Prostate gland (tissue), 2 donors: Measurements from ENCODE around the gene ZNF423. TPM values are rescaled to one million over a fixed set of nuclear protein-coding genes. Genes with fewer than 3 reads are reported as not detected.

ENCODE experiments used
- DNase-seq: peaks from one replicate; pipeline ENCODE4 v3.0.0-alpha.2; 2019; ENCODE audit warnings: low spot score
- H3K27ac ChIP-seq, 2 donors: fragments of 200-600 bp; sonication (generic); 2 replicates each; pipeline ENCODE4 v1.5.1; 2017 to 2019
- H3K27me3 ChIP-seq: fragments of 200-600 bp; sonication (generic); replicated peaks from 2 replicates; pipeline ENCODE4 v1.5.1; 2019; ENCODE audit not compliant: insufficient read depth
- H3K36me3 ChIP-seq, 2 donors: fragments of 200-600 bp; sonication (generic); 1 replicate in 1 of 2; 2 replicates in 1 of 2; pipeline versions ENCODE4 v1.5.1 to v1.8.1; 2017 to 2019
- H3K4me1 ChIP-seq: fragments of 200-600 bp; sonication (generic); replicated peaks from 2 replicates; pipeline ENCODE4 v1.5.1; 2019
- H3K4me3 ChIP-seq, 2 donors: fragments of 200-600 bp; sonication (generic); 2 replicates each; pipeline ENCODE4 v1.5.1; 2017 to 2019
- H3K9me3 ChIP-seq: fragments of 200-600 bp; sonication (generic); 2 replicates; pipeline ENCODE4 v1.5.1; 2017
- CTCF ChIP-seq, 4 experiments: fragments of 200-600 bp in 2 of 4; fragments of 450-650 bp in 2 of 4; sonication (generic) in 2 of 4; IDR thresholded peaks; 1 replicate in 3 of 4; 2 replicates in 1 of 4; pipeline ENCODE4 v1.5.1; 2016 to 2019; ENCODE audit warnings: antibody characterized with exemption in 4 of 4, mild to moderate bottlenecking in 2 of 4, moderate library complexity in 2 of 4
- POLR2A ChIP-seq: fragments of 450-650 bp; IDR thresholded peaks from one replicate; pipeline ENCODE4 v1.6.1; 2016; ENCODE audit warnings: antibody characterized with exemption, mild to moderate bottlenecking
- POLR2AphosphoS5 ChIP-seq: sonication (generic); formaldehyde crosslinking; IDR thresholded peaks from one replicate; pipeline ENCODE4 v1.6.1; 2017; ENCODE audit warnings: antibody characterized with exemption
- WGBS: methylation state at CpG from one replicate; pipeline ENCODE4 v1.1.5; 2018; 5-methylcytosine and 5-hydroxymethylcytosine counted together
- intact Hi-C: fragments of 100-400 bp; cut with DNase I; formaldehyde crosslinking; loops from one replicate; pipeline ENCODE4 v1.14.2; 2022
- total RNA-seq, 2 donors: library from RNA; depleted of rRNA; stranded (reverse); fragments of >200 nt; gene quantifications; one replicate each; pipeline ENCODE4 v1.1.0, GENCODE V29; 2016

Gene ZNF423
- total RNA-seq, 2 donors from 2014 or later, result 6.1 to 22.7 TPM

- H3K9me3 ChIP-seq, result no peaks in the 10 kb centered on the region
- H3K36me3 ChIP-seq, result no peaks in the 10 kb centered on the region
- H3K4me3 ChIP-seq, result no peak overlapping the region
- TF ChIP-seq CTCF (IDR thresholded peaks at IDR 0.05), result no peak
- no peak for TF ChIP-seq POLR2AphosphoS5
- TF ChIP-seq POLR2A, result no peak
- DNase-seq, result no peak
- H3K27ac ChIP-seq, result peak overlapping the region; percentile 62 to 77
- intact Hi-C loops, result loop anchor here (5.0 to 10.0 kb wide), 2 partner anchors 47 to 100 kb away; no protein-coding TSS in a partner anchor
- H3K27me3 ChIP-seq, result no peaks in the 10 kb centered on the region
- 31% methylated on average over 19 of the region's 19 CpGs for WGBS
- peaks cover 6% of the 10 kb centered on the region for H3K4me1 ChIP-seq
These were observed 21.3 kb downstream of the ZNF423 start for GRCh38 chr16:49834531-49835151.

- WGBS, result 68% methylated on average over 13 of the region's 13 CpGs
- Histone ChIP-seq H3K27ac (peak overlapping the region; percentile 62 to 77), H3K4me1 (peaks cover 6% of the 10 kb centered on the region), H3K9me3 (no peaks in the 10 kb centered on the region), H3K36me3 (no peaks in the 10 kb centered on the region), H3K4me3 (no peak overlapping the region), H3K27me3 (no peaks in the 10 kb centered on the region)
- intact Hi-C loops, result loop anchor here (5.0 to 10.0 kb wide), 2 partner anchors 47 to 99 kb away; no protein-coding TSS in a partner anchor
- no peak for DNase-seq
- TF ChIP-seq CTCF (IDR thresholded peaks at IDR 0.05) (no peak), POLR2AphosphoS5 (no peak), POLR2A (no peak)
These were observed 21.9 kb downstream of the ZNF423 start for GRCh38 chr16:49833796-49834530.

- Histone ChIP-seq H3K27ac (peak overlapping the region; percentile 62 to 77), H3K27me3 (no peaks in the 10 kb centered on the region), H3K4me3 (no peak overlapping the region), H3K4me1 (peaks cover 6% of the 10 kb centered on the region), H3K36me3 (no peaks in the 10 kb centered on the region), H3K9me3 (no peaks in the 10 kb centered on the region)
- 31% methylated on average over 11 of the region's 11 CpGs for WGBS
- no peak for DNase-seq
- TF ChIP-seq POLR2AphosphoS5 (peak; percentile 62), CTCF (IDR thresholded peaks at IDR 0.05) (no peak)
- intact Hi-C loops, result loop anchor here (5.0 to 10.0 kb wide), 2 partner anchors 46 to 98 kb away; no protein-coding TSS in a partner anchor
These were observed 22.8 kb downstream of the ZNF423 start for GRCh38 chr16:49833085-49833484.

- TF ChIP-seq POLR2A (no peak), CTCF (IDR thresholded peaks at IDR 0.05) (no peak), POLR2AphosphoS5 (no peak)
- Histone ChIP-seq H3K27ac (peak overlapping the region; percentile 62 to 77), H3K4me3 (no peak overlapping the region), H3K36me3 (no peaks in the 10 kb centered on the region), H3K4me1 (peaks cover 6% of the 10 kb centered on the region), H3K9me3 (no peaks in the 10 kb centered on the region), H3K27me3 (no peaks in the 10 kb centered on the region)
- DNase-seq, result no peak
- intact Hi-C loops, result loop anchor here (5.0 to 10.0 kb wide), 2 partner anchors 45 to 97 kb away; no protein-coding TSS in a partner anchor
- WGBS, result 87% methylated on average over 7 of the region's 7 CpGs
These were observed 23.7 kb downstream of the ZNF423 start for GRCh38 chr16:49832177-49832576.
